Prostate gland (tissue), 2 donors: ENCODE results near the gene NDUFC2. TPM values are rescaled to one million over a fixed set of nuclear protein-coding genes. Genes with fewer than 3 reads are reported as not detected.
"Not testable (repeated sequence)": the region's sequence is repeated elsewhere in the genome, so short reads cannot be mapped to it uniquely, and the experiment has no call there.

ENCODE experiments used
- DNase-seq: peaks from one replicate; pipeline ENCODE4 v3.0.0-alpha.2; 2019; ENCODE audit warnings: low spot score
- H3K27ac ChIP-seq, 2 donors: fragments of 200-600 bp; sonication (generic); 2 replicates each; pipeline ENCODE4 v1.5.1; 2017 to 2019
- H3K27me3 ChIP-seq: fragments of 200-600 bp; sonication (generic); replicated peaks from 2 replicates; pipeline ENCODE4 v1.5.1; 2019; ENCODE audit not compliant: insufficient read depth
- H3K36me3 ChIP-seq, 2 donors: fragments of 200-600 bp; sonication (generic); 1 replicate in 1 of 2; 2 replicates in 1 of 2; pipeline versions ENCODE4 v1.5.1 to v1.8.1; 2017 to 2019
- H3K4me1 ChIP-seq: fragments of 200-600 bp; sonication (generic); replicated peaks from 2 replicates; pipeline ENCODE4 v1.5.1; 2019
- H3K4me3 ChIP-seq, 2 donors: fragments of 200-600 bp; sonication (generic); 2 replicates each; pipeline ENCODE4 v1.5.1; 2017 to 2019
- H3K9me3 ChIP-seq: fragments of 200-600 bp; sonication (generic); 2 replicates; pipeline ENCODE4 v1.5.1; 2017
- POLR2A ChIP-seq: fragments of 450-650 bp; IDR thresholded peaks from one replicate; pipeline ENCODE4 v1.6.1; 2016; ENCODE audit warnings: antibody characterized with exemption, mild to moderate bottlenecking
- POLR2AphosphoS5 ChIP-seq: sonication (generic); formaldehyde crosslinking; IDR thresholded peaks from one replicate; pipeline ENCODE4 v1.6.1; 2017; ENCODE audit warnings: antibody characterized with exemption
- WGBS: methylation state at CpG from one replicate; pipeline ENCODE4 v1.1.5; 2018; 5-methylcytosine and 5-hydroxymethylcytosine counted together
- intact Hi-C: fragments of 100-400 bp; cut with DNase I; formaldehyde crosslinking; loops from one replicate; pipeline ENCODE4 v1.14.2; 2022
- total RNA-seq, 2 donors: library from RNA; depleted of rRNA; stranded (reverse); fragments of >200 nt; gene quantifications; one replicate each; pipeline ENCODE4 v1.1.0, GENCODE V29; 2016
- TF ChIP-seq, protein P1 (sequence below), 4 experiments: fragments of 200-600 bp in 2 of 4; fragments of 450-650 bp in 2 of 4; sonication (generic) in 2 of 4; IDR thresholded peaks; 1 replicate in 3 of 4; 2 replicates in 1 of 4; pipeline ENCODE4 v1.5.1; 2016 to 2019; ENCODE audit warnings: antibody characterized with exemption in 4 of 4, mild to moderate bottlenecking in 2 of 4, moderate library complexity in 2 of 4

Gene NDUFC2
- total RNA-seq, 2 donors from 2014 or later = 119 to 193 TPM

DNA sequence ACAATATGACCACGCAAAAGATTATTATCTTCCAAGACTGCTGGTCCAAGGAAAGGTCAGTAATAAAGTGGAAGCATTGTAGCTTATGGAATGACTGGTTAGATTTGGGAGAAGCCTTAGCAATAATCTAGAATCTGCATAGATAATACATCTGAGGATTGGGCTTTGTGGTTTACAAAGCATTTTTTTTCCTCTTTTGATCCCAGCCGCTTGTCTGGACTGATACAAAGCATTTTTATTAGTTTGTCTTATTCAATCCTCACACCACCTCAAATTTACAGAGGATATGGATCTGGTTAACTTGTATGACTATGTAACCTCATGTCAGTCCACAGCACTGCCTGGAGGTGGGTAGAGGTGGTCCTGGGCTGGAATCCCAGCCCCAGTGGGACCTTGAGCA is 17.0 kb downstream of the NDUFC2 start:
- H3K27ac ChIP-seq = no peak overlapping the region

DNA sequence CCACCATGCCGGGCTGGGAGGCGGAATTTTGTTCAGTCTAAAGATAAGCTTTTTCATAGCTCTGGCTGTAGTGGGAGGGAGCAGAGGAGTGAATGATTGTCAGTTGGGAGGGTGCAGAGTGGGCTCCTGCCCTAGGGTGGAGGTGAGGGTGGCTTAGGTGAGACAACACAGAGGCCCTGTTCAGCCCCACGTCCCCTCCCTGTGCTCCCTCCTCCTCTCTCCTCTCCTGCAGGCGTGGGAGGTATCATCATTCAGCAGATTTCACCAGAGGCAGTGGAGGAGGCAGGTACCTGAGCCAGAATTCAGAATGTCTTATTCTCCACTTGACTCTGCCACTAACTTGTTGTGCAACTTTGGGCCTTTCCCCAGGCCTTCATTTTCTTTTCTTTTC is 17.7 kb downstream of the NDUFC2 start:
- DNase-seq = no peak
- intact Hi-C loops = no loop called here
- no peaks in the 10 kb centered on the region for H3K4me1 ChIP-seq
- no peak overlapping the region for H3K4me3 ChIP-seq
- no peak overlapping the region for H3K27ac ChIP-seq
- WGBS = 57% methylated on average over 4 of the region's 4 CpGs
- TF ChIP-seq, protein P1, sequence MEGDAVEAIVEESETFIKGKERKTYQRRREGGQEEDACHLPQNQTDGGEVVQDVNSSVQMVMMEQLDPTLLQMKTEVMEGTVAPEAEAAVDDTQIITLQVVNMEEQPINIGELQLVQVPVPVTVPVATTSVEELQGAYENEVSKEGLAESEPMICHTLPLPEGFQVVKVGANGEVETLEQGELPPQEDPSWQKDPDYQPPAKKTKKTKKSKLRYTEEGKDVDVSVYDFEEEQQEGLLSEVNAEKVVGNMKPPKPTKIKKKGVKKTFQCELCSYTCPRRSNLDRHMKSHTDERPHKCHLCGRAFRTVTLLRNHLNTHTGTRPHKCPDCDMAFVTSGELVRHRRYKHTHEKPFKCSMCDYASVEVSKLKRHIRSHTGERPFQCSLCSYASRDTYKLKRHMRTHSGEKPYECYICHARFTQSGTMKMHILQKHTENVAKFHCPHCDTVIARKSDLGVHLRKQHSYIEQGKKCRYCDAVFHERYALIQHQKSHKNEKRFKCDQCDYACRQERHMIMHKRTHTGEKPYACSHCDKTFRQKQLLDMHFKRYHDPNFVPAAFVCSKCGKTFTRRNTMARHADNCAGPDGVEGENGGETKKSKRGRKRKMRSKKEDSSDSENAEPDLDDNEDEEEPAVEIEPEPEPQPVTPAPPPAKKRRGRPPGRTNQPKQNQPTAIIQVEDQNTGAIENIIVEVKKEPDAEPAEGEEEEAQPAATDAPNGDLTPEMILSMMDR (IDR thresholded peaks at IDR 0.05) = no peak
- TF ChIP-seq POLR2AphosphoS5 (no peak), POLR2A (no peak)
- no peaks in the 10 kb centered on the region for H3K9me3 ChIP-seq
- no peaks in the 10 kb centered on the region for H3K36me3 ChIP-seq
- H3K27me3 ChIP-seq = no peaks in the 10 kb centered on the region

More for the DNA sequence above, 17.0 kb downstream of the NDUFC2 start:
- no peak for DNase-seq
- TF ChIP-seq, protein P1 (IDR thresholded peaks at IDR 0.05) = no peak
- TF ChIP-seq POLR2AphosphoS5 = no peak
- TF ChIP-seq POLR2A = no peak
- H3K27me3 ChIP-seq = no peaks in the 10 kb centered on the region
- no peaks in the 10 kb centered on the region for H3K36me3 ChIP-seq
- H3K9me3 ChIP-seq = no peaks in the 10 kb centered on the region
- intact Hi-C loops = no loop called here
- no peaks in the 10 kb centered on the region for H3K4me1 ChIP-seq
- 47% methylated on average over 2 of the region's 2 CpGs for WGBS
- H3K4me3 ChIP-seq = no peak overlapping the region

DNA sequence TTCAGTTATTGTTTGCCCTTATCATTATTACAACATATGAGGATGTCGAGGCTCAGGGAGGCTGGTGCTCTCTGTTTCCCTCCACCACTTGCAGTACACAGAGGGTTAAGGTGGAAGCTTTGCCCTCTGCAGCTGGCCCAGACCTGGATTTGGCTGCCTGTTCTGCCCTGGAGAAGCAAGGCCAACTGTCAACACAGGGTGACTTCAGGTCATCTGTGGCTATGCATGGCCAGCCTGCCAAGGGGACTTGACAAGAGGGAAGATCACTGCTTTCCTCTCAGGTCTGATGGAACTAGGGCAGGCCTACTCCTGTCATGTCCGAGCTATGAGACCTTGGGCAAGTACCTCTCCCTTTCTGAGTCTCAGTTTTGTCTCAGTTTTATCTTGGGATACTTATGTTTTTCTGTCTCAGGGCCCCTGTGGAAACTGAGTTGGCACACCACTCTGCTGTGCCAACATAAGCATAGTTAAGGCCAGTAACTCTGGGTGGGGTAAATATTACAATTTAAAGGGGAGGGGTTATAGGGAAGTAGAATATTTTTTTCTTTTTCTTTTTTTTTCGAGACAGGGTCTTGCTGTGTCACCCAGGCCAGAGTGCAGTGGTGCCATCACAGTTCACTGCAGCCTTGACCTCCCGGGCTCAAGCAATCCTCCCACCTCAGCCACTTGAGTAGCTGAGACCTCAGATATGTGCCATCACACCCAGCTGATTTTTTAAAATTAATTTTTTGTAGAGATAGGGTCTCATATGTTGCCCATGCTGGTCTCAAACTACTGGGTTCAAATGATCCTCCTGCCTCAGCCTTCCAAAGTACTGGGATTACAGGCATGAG is 18.4 kb downstream of the NDUFC2 start:
- no peak overlapping the region for H3K4me3 ChIP-seq
- no peak overlapping the region for H3K27ac ChIP-seq
- WGBS = 69% methylated on average over 4 of the region's 4 CpGs
- H3K27me3 ChIP-seq = no peaks in the 10 kb centered on the region
- intact Hi-C loops = no loop called here
- TF ChIP-seq, protein P1 (IDR thresholded peaks at IDR 0.05) = no peak
- no peak for TF ChIP-seq POLR2AphosphoS5
- no peak for TF ChIP-seq POLR2A
- H3K4me1 ChIP-seq = no peaks in the 10 kb centered on the region
- H3K9me3 ChIP-seq = no peaks in the 10 kb centered on the region
- no peak for DNase-seq
- H3K36me3 ChIP-seq = no peaks in the 10 kb centered on the region

DNA sequence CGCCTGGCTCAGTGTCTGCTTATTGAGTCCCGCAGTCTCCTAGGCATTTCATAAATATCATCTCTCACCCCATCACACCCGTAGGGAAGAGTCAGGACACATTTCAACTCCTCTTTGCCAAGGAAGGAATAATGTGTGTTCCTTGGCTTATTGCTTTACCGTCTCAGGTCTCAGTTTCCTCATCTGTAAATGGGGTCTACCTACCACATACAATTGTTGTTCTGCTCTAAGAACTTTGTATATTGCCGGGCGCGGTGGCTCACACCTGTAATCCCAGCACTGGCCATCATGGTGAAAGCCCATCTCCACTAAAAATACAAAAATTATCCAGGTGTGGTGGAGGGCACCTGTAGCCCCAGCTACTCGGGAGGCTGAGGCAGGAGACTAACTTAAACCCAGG is 19.1 kb downstream of the NDUFC2 start:
- WGBS = 94% methylated on average over 8 of the region's 8 CpGs
- intact Hi-C loops = no loop called here
- DNase-seq = no peak
- Histone ChIP-seq H3K27ac (no peak overlapping the region), H3K4me1 (no peaks in the 10 kb centered on the region), H3K4me3 (no peak overlapping the region), H3K36me3 (no peaks in the 10 kb centered on the region), H3K27me3 (no peaks in the 10 kb centered on the region), H3K9me3 (no peaks in the 10 kb centered on the region)
- TF ChIP-seq, protein P1 (IDR thresholded peaks at IDR 0.05) = no peak
- TF ChIP-seq POLR2AphosphoS5 (no peak), POLR2A (no peak)

DNA sequence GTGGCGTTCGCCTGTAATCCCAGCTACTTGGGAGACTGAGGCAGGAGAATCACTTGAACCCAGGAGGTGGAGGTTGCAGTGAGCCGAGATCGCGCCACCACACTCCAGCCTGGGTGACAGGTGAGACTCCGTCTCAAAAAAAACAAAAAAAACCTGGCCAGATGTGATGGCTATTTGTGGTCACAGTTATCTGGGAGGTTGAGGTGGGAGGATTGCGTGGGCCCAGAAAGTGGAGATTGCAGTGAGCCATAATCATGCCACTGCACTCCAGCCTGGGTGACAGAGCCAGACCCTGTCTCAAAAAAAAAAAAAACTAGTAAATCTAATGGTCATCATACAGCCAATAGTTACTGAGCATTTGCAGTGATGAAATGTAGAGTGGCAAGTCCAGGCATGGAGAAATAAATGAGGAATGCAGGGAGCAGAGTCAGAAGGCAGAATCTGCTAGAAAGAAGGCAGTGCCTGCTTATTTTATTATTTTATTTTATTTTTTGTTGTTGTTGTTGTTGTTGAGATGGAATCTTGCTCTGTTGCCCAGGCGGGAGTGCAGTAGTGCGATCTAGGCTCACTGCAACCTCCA is 19.8 kb downstream of the NDUFC2 start:
- intact Hi-C loops = not testable (repeated sequence)

More for the DNA sequence above, 19.8 kb downstream of the NDUFC2 start:
- H3K4me1 ChIP-seq, H3K36me3 ChIP-seq, H3K9me3 ChIP-seq, H3K27me3 ChIP-seq, H3K4me3 ChIP-seq, DNase-seq, H3K27ac ChIP-seq: not testable (repeated sequence)
- WGBS = 96% methylated on average over 9 of the region's 9 CpGs
